Occipital lobe (tissue), 2 donors: Measurements from ENCODE around the gene AHCYL1. TPM values are rescaled to one million over a fixed set of nuclear protein-coding genes. Genes with fewer than 3 reads are reported as not detected.

Experiments
- DNase-seq: peaks from one replicate; lab custom pipeline; 2025; lab: John Stamatoyannopoulos, UW
- total RNA-seq: library from RNA; depleted of rRNA; stranded (reverse); fragments of >200 nt; gene quantifications from one replicate; pipeline ENCODE4 v1.2.3, GENCODE V29; 2014

The AHCYL1 gene
- total RNA-seq, 1 donor from 2014 or later, result 26.4 TPM

GRCh38 chr1:110059133-110059863 is 74.7 kb downstream of the AHCYL1 start:
- no peak for DNase-seq

- no peak for DNase-seq
Observed at GRCh38 chr1:110060034-110060661, 75.6 kb downstream of the AHCYL1 start.

DNA sequence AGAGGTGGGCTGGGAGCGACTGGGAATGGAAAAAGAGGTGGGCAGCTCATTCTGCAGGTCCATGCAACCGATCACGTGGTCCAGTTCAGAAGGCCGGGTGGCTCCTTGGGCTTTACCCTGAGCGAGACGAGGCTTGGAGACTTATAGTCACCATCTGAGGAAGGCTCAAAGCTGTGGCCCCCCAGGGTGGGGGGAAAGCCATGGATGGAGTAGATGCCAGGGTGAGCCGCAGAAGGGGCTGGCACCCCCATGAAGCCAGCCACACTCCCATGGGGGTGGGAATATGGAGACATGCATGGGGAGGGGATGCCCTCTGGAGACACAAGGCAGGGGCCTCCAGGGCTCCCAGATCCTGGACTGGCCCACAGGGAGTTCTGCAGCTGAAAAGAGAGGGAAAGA is 76.1 kb downstream of the AHCYL1 start:
- no peak for DNase-seq

DNA sequence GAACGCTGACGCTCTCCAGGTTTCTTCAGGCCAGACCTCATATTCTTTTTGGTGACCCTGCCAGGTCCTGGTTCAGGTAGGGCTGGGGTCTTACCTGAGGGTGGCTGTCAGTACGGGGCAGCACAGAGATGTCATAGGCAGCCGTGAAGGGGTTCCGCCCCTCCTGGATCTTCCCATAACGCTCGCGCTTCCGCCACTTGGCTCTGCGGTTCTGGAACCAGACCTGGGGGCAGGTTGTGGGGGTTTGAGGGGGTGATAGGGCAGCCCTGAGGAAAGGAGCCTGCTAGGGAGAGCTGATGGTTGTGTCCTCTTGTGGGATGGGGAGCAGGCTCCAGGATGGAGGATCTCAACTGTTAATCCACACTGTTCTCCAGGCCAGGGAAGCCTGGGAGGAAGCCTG is 76.8 kb downstream of the AHCYL1 start:
- no peak for DNase-seq

GRCh38 chr1:110062612-110063011 is 78.0 kb downstream of the AHCYL1 start:
- DNase-seq, result no peak

- DNase-seq, result no peak
Observed at GRCh38 chr1:110063781-110064180, 79.2 kb downstream of the AHCYL1 start.

DNA sequence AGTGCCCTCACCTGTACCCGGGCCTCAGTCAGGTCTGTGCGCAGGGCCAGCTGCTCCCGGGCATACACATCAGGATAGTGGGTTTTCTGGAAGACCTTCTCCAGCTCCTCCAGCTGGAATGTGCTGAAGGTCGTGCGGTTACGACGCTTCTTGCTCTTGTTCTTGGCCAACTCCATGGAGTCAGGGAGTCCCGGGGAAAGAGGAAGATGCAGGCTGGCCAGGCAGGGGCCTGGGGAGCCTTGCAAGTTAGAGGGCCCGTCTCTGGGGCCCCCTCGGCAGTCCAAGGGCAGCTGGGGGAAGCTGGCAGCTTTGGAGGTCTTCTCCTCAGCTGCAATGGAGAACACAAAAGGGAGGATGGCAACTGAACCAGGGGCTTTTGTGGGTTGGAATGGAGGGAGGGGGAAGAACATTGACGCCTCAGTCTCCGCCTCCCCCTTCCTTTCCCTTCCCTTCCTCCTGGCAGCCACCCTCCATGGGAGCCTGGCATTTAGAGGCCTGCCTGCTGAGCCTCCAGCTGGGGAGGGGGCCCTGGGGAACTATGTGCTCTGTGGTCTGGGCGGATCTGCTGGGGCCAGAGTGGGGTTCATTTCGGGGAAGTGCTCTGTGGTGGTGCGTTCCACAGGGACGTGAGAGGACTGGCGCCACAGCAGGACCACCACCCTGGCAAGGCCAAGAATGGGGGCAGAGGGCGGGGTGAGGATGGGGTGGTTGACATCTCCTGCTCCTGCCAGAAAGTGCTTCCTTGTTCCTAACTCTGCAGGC is 80.2 kb downstream of the AHCYL1 start:
- no peak for DNase-seq

- no peak for DNase-seq
Observed at GRCh38 chr1:110065841-110066240, 81.3 kb downstream of the AHCYL1 start.

DNA sequence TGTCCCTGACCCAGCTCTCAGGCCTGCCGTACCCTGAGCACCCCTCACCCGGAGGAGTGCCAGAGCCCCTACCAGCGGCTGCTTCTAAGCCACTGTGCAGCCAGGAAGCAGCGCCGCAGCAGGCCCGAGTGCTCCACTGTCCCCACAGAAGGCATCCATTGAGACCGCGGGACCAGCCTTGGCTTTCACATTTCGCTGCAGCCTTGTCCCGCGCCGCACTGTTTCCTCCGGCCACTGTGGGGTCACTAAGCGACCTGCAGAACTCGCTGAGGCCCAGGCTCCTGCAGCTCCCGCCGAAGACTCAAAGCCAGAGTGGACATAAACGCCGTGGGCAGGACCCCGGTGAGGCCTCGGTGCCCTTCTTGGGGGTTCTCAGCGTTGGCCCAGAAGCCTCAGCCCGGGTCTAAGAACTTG is 82.9 kb downstream of the AHCYL1 start:
- DNase-seq, result no peak

- no peak for DNase-seq
Observed at GRCh38 chr1:110067893-110068645, 83.5 kb downstream of the AHCYL1 start.

DNA sequence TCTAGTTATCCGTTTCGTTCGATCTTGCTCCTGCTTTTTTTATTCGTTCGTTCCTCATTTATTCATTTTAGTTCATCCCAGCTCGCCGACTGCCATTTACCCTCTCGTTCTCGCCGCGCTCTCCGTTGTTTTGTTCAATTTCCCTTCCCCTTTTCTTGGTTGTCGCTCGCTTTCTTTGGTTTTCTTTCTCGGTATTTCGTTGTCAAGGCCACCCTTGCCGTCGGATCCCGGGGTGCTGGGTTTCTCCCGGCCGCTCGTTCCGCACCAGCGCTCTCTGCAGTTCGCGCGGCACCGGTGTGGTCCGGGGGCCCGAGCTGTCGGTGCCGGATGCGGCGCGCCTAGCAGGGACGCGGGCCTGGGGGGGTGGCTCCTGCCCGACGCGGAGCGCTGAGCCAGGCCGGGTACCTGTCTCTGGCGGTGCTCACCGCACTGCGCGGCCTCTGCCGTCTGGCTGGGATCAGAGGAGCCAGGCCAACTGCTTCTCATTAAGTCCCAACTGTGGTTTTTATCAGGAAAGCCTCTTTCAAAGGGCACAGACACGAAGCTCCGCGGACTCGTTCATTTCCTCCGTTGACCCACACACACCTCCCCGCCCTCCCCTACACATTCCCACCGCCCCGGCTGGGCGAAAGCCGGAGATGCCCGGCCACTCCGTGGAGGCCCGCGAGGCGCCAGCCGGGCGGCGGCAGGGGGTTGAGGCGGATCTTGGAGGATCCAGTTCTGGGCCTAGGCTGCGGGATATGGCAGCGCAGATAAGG is 84.3 kb downstream of the AHCYL1 start:
- no peak for DNase-seq

DNA sequence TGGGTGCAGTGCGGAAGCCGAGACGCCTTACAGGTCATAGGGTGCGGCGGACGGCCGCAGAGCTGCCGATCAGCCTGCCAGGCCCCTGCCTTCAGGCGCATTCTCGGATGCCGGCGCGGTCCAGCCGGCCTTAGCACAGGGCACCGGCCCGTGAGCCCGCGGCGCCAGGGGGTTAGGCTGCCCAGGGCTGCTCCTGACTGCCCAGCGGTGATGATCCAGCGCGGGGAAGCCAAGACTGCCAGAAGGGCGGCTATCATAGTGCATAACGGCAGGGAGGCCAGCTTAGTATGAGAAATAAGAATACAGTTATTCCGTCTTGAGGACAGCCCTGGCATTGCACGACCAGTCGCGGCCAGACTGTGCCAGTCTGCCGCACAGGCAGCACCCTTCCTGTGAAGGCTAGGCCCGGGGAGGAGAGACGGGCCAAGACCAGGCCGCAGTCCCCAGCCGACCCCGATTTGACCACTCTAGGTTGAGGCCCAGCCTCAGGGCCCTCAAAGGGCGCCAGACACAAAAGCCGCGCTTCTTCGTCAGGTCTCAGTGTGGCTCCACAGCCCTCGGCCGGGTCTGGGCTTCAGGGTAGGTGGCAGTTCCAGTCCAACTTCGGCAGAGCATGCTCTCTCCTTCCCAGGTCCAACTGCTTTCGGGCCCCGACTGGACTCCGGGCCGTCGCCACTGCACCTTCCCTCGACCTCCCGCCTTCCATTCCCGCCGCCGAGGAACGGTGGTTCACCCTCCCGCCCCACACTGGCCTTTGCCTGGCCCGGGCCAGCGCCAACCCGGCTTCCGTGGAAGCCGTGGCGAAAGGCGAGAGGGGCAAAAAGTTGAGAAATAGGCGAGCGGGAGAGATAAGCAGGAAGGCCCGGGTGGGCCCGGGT is 85.1 kb downstream of the AHCYL1 start:
- no peak for DNase-seq

GRCh38 chr1:110070282-110070669 is 85.7 kb downstream of the AHCYL1 start:
- no peak for DNase-seq

- DNase-seq, result no peak
Observed at GRCh38 chr1:110070671-110071242, 86.2 kb downstream of the AHCYL1 start, which contains the start of gene ALX3. ALX3 (minus strand) TSS chr1:110070672; CDS start chr1:110070612, 60 bp downstream.

Other genes starting within 250 kb of the AHCYL1 start
- gene GSTM3, start 243.7 kb upstream of the AHCYL1 start, total RNA-seq, result 69.4 TPM
- not detected for gene EPS8L3, start 220.8 kb upstream of the AHCYL1 start, total RNA-seq
- gene CSF1, start 73.9 kb upstream of the AHCYL1 start, total RNA-seq, result 3.9 TPM
- gene STRIP1, start 49.9 kb downstream of the AHCYL1 start, total RNA-seq, result 102 TPM
- 0.31 TPM for gene ALX3, start 85.9 kb downstream of the AHCYL1 start, total RNA-seq
- not detected for gene UBL4B, start 127.7 kb downstream of the AHCYL1 start, total RNA-seq
- 13.9 TPM for gene SLC6A17, start 165.7 kb downstream of the AHCYL1 start, total RNA-seq
- gene KCNC4, start 225.5 kb downstream of the AHCYL1 start, total RNA-seq, result 4.8 TPM